Astrocyte of the cerebellum (primary cell): ENCODE results near the gene STX8.

Source experiments
- DNase-seq: peaks from one replicate; pipeline ENCODE4 v3.0.0-alpha.2; 2011; ENCODE audit warnings: low read depth
- H3K4me3 ChIP-seq: 2 replicates; pipeline ENCODE4 v1.5.1; 2011; ENCODE audit warnings: mild to moderate bottlenecking, low read depth, low read length, moderate library complexity
- CTCF ChIP-seq: IDR thresholded peaks from 2 replicates; pipeline ENCODE4 v1.5.1; 2012; ENCODE audit warnings: low read length, low read depth, moderate library complexity, mild to moderate bottlenecking; ENCODE audit errors: missing control alignments
- in situ Hi-C: cut with HindIII; loops from 2 replicates; pipeline ENCODE4 v1.10.0; 2017; ENCODE audit warnings: low sequenced_read_pairs

Gene STX8

GRCh38 chr17:9212376-9213302 is 363.0 kb downstream of the STX8 start:
- no peak for TF ChIP-seq CTCF
- in situ Hi-C loops = no loop called here
- no peak for DNase-seq

GRCh38 chr17:9211133-9211765 is 364.4 kb downstream of the STX8 start:
- no peak for DNase-seq
- no peak for TF ChIP-seq CTCF
- in situ Hi-C loops = no loop called here
- H3K4me3 ChIP-seq = no peak overlapping the region

More at GRCh38 chr17:9212376-9213302, 363.0 kb downstream of the STX8 start:
- no peak overlapping the region for H3K4me3 ChIP-seq

- in situ Hi-C loops = no loop called here
- no peak for TF ChIP-seq CTCF
- no peak for DNase-seq
- no peak overlapping the region for H3K4me3 ChIP-seq
Observed at GRCh38 chr17:9209781-9210370, 365.7 kb downstream of the STX8 start.

DNA sequence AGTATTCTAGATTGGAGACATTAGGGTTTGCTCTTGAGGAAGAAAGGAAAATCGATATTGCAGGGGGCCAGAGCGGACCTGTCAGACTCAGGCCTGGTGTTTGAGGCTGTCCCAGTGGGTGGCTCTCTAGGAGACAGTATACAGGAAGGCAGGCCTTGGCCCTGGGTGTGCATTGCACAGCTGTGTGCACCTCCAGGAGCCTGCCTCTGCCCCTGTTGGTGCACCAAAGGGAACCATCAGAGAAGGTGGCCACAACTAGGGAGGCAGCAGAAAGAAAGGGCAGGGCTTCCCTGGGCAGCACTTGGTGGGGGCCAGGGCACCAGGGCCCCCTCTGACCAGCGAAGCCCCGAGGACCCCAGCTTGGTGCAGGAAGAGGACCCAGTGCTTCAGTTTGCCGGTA is 366.3 kb downstream of the STX8 start:
- no peak for DNase-seq
- in situ Hi-C loops = no loop called here
- TF ChIP-seq CTCF = no peak
- no peak overlapping the region for H3K4me3 ChIP-seq

- DNase-seq = no peak
- no peak for TF ChIP-seq CTCF
- in situ Hi-C loops = no loop called here
- no peak overlapping the region for H3K4me3 ChIP-seq
Observed at GRCh38 chr17:9208381-9209105, 367.1 kb downstream of the STX8 start.

- in situ Hi-C loops = no loop called here
- TF ChIP-seq CTCF = no peak
- DNase-seq = no peak
- no peak overlapping the region for H3K4me3 ChIP-seq
Observed at GRCh38 chr17:9206741-9207332, 368.8 kb downstream of the STX8 start.
